IPS-20b (cell line): ENCODE measurements around the gene MACROD2.

Source experiments
- H3K27ac ChIP-seq: one replicate; pipeline ENCODE4 v1.5.1; 2013; ENCODE audit warnings: low read length
- H3K27me3 ChIP-seq: 2 replicates; pipeline ENCODE4 v1.6.1; 2013; ENCODE audit warnings: mild to moderate bottlenecking, low read length, inconsistent platforms; ENCODE audit not compliant: insufficient read depth
- H3K36me3 ChIP-seq: 2 replicates; pipeline ENCODE4 v1.6.1; 2013; ENCODE audit warnings: low read depth, mild to moderate bottlenecking, inconsistent platforms, low read length, moderate library complexity; ENCODE audit not compliant: insufficient read depth
- H3K4me1 ChIP-seq: 2 replicates; pipeline ENCODE4 v1.6.1; 2013; ENCODE audit warnings: mild to moderate bottlenecking, control low read depth, inconsistent platforms, low read length, moderate library complexity; ENCODE audit not compliant: insufficient read depth
- H3K4me3 ChIP-seq: 2 replicates; pipeline ENCODE4 v1.5.1; 2013; ENCODE audit warnings: mild to moderate bottlenecking, low read length, inconsistent platforms
- H3K9ac ChIP-seq: 2 replicates; pipeline ENCODE4 v1.6.1; 2013; ENCODE audit warnings: low read depth, mild to moderate bottlenecking, inconsistent platforms, low read length, moderate library complexity
- H3K9me3 ChIP-seq: 2 replicates; pipeline ENCODE4 v1.6.1; 2013; ENCODE audit warnings: mild to moderate bottlenecking, low read depth, low read length, inconsistent platforms; ENCODE audit not compliant: insufficient read depth

The MACROD2 gene

GRCh38 chr20:14576196-14576877, 581.0 kb downstream of the MACROD2 start:
- no peaks in the 10 kb centered on the region for H3K27me3 ChIP-seq
- H3K4me3 ChIP-seq = no peak overlapping the region
- H3K9me3 ChIP-seq = no peaks in the 10 kb centered on the region
- no peaks in the 10 kb centered on the region for H3K36me3 ChIP-seq
- H3K27ac ChIP-seq = no peak overlapping the region
- no peaks in the 10 kb centered on the region for H3K4me1 ChIP-seq
- H3K9ac ChIP-seq = no peak overlapping the region

- Histone ChIP-seq H3K27me3 (no peaks in the 10 kb centered on the region), H3K4me3 (no peak overlapping the region), H3K9ac (no peak overlapping the region), H3K9me3 (no peaks in the 10 kb centered on the region), H3K36me3 (no peaks in the 10 kb centered on the region), H3K4me1 (no peaks in the 10 kb centered on the region), H3K27ac (no peak overlapping the region)
Measured at GRCh38 chr20:14580418-14581074, 585.2 kb downstream of the MACROD2 start.

- H3K27me3 ChIP-seq = no peaks in the 10 kb centered on the region
Measured at GRCh38 chr20:14581731-14582130, 586.4 kb downstream of the MACROD2 start.

GRCh38 chr20:14582855-14583254, 587.5 kb downstream of the MACROD2 start:
- Histone ChIP-seq H3K9me3 (no peaks in the 10 kb centered on the region), H3K4me3 (no peak overlapping the region), H3K4me1 (no peaks in the 10 kb centered on the region), H3K27ac (no peak overlapping the region), H3K27me3 (no peaks in the 10 kb centered on the region), H3K36me3 (no peaks in the 10 kb centered on the region), H3K9ac (no peak overlapping the region)

More at GRCh38 chr20:14581731-14582130, 586.4 kb downstream of the MACROD2 start:
- Histone ChIP-seq H3K9me3 (no peaks in the 10 kb centered on the region), H3K36me3 (no peaks in the 10 kb centered on the region), H3K27ac (no peak overlapping the region), H3K4me3 (no peak overlapping the region), H3K4me1 (no peaks in the 10 kb centered on the region), H3K9ac (no peak overlapping the region)

- no peak overlapping the region for H3K27ac ChIP-seq
- no peaks in the 10 kb centered on the region for H3K4me1 ChIP-seq
- H3K4me3 ChIP-seq = no peak overlapping the region
- H3K27me3 ChIP-seq = no peaks in the 10 kb centered on the region
- no peaks in the 10 kb centered on the region for H3K9me3 ChIP-seq
- no peaks in the 10 kb centered on the region for H3K36me3 ChIP-seq
- no peak overlapping the region for H3K9ac ChIP-seq
Measured at GRCh38 chr20:14583413-14583812, 588.1 kb downstream of the MACROD2 start.

- H3K27ac ChIP-seq = no peak overlapping the region
- no peak overlapping the region for H3K9ac ChIP-seq
- H3K36me3 ChIP-seq = no peaks in the 10 kb centered on the region
- H3K4me1 ChIP-seq = no peaks in the 10 kb centered on the region; the same call in 1 of the 2 replicates
- H3K4me3 ChIP-seq = no peak overlapping the region
- H3K9me3 ChIP-seq = no peaks in the 10 kb centered on the region
- no peaks in the 10 kb centered on the region for H3K27me3 ChIP-seq
Measured at GRCh38 chr20:14589383-14589782, 594.1 kb downstream of the MACROD2 start.

GRCh38 chr20:14595051-14595450, 599.7 kb downstream of the MACROD2 start:
- Histone ChIP-seq H3K9ac (no peak overlapping the region), H3K4me3 (no peak overlapping the region), H3K36me3 (no peaks in the 10 kb centered on the region), H3K27me3 (no peaks in the 10 kb centered on the region), H3K27ac (no peak overlapping the region), H3K4me1 (no peaks in the 10 kb centered on the region; the same call in 1 of the 2 replicates), H3K9me3 (no peaks in the 10 kb centered on the region)

GRCh38 chr20:14597206-14597715, 601.9 kb downstream of the MACROD2 start:
- Histone ChIP-seq H3K27me3 (no peaks in the 10 kb centered on the region), H3K4me3 (no peak overlapping the region), H3K27ac (no peak overlapping the region), H3K9ac (no peak overlapping the region), H3K4me1 (no peaks in the 10 kb centered on the region; the same call in 1 of the 2 replicates), H3K9me3 (no peaks in the 10 kb centered on the region), H3K36me3 (no peaks in the 10 kb centered on the region)

GRCh38 chr20:14599613-14600012, 604.3 kb downstream of the MACROD2 start:
- Histone ChIP-seq H3K4me1 (no peaks in the 10 kb centered on the region), H3K27me3 (no peaks in the 10 kb centered on the region), H3K4me3 (no peak overlapping the region), H3K9me3 (no peaks in the 10 kb centered on the region), H3K36me3 (no peaks in the 10 kb centered on the region), H3K9ac (no peak overlapping the region), H3K27ac (no peak overlapping the region)

GRCh38 chr20:14600527-14600926, 605.2 kb downstream of the MACROD2 start:
- no peak overlapping the region for H3K27ac ChIP-seq
- no peaks in the 10 kb centered on the region for H3K9me3 ChIP-seq
- no peaks in the 10 kb centered on the region for H3K4me1 ChIP-seq
- H3K9ac ChIP-seq = no peak overlapping the region
- no peaks in the 10 kb centered on the region for H3K27me3 ChIP-seq
- H3K36me3 ChIP-seq = no peaks in the 10 kb centered on the region
- H3K4me3 ChIP-seq = no peak overlapping the region

GRCh38 chr20:14604143-14604542, 608.8 kb downstream of the MACROD2 start:
- Histone ChIP-seq H3K36me3 (no peaks in the 10 kb centered on the region), H3K9ac (no peak overlapping the region), H3K27me3 (no peaks in the 10 kb centered on the region), H3K4me3 (no peak overlapping the region), H3K4me1 (no peaks in the 10 kb centered on the region), H3K27ac (no peak overlapping the region), H3K9me3 (no peaks in the 10 kb centered on the region)
